Activated naive CD4-positive, alpha-beta T cell treated with anti-CD3 and anti-CD28 coated beads, Interleukin-2, amount 50 U/mL, for 24 hours (primary cell): ENCODE results near the gene TGFBR3.

Experiments
- H3K27ac Mint-ChIP-seq: one replicate; pipeline ENCODE4 v1.8.0; 2021; ENCODE audit warnings: mild to moderate bottlenecking, mixed read lengths
- H3K27me3 Mint-ChIP-seq: one replicate; pipeline ENCODE4 v1.8.0; 2021; ENCODE audit warnings: mixed read lengths
- H3K36me3 Mint-ChIP-seq: one replicate; pipeline ENCODE4 v1.8.0; 2021; ENCODE audit warnings: mixed read lengths
- H3K4me1 Mint-ChIP-seq: one replicate; pipeline ENCODE4 v1.8.0; 2021; ENCODE audit warnings: mixed read lengths
- H3K4me3 Mint-ChIP-seq: one replicate; pipeline ENCODE4 v1.8.0; 2021; ENCODE audit warnings: mild to moderate bottlenecking, mixed read lengths
- H3K9me3 Mint-ChIP-seq: one replicate; pipeline ENCODE4 v1.8.0; 2021; ENCODE audit warnings: mixed read lengths

The TGFBR3 gene

GRCh38 chr1:91742848-91743292 is 143.1 kb downstream of the TGFBR3 start:
- H3K4me3 Mint-ChIP-seq: no peak overlapping the region
- peaks cover 38% of the 10 kb centered on the region for H3K36me3 Mint-ChIP-seq
- no peak overlapping the region for H3K27ac Mint-ChIP-seq
- H3K9me3 Mint-ChIP-seq: no peaks in the 10 kb centered on the region
- H3K27me3 Mint-ChIP-seq: no peaks in the 10 kb centered on the region
- H3K4me1 Mint-ChIP-seq: peaks cover 5% of the 10 kb centered on the region

GRCh38 chr1:91741906-91742305 is 144.0 kb downstream of the TGFBR3 start:
- H3K27me3 Mint-ChIP-seq: no peaks in the 10 kb centered on the region
- H3K4me3 Mint-ChIP-seq: no peak overlapping the region
- H3K9me3 Mint-ChIP-seq: no peaks in the 10 kb centered on the region
- peaks cover 31% of the 10 kb centered on the region for H3K36me3 Mint-ChIP-seq
- no peak overlapping the region for H3K27ac Mint-ChIP-seq
- H3K4me1 Mint-ChIP-seq: peaks cover 5% of the 10 kb centered on the region

- H3K9me3 Mint-ChIP-seq: no peaks in the 10 kb centered on the region
- H3K4me1 Mint-ChIP-seq: peaks cover 3% of the 10 kb centered on the region
These were observed 144.7 kb downstream of the TGFBR3 start for GRCh38 chr1:91741301-91741700.

DNA sequence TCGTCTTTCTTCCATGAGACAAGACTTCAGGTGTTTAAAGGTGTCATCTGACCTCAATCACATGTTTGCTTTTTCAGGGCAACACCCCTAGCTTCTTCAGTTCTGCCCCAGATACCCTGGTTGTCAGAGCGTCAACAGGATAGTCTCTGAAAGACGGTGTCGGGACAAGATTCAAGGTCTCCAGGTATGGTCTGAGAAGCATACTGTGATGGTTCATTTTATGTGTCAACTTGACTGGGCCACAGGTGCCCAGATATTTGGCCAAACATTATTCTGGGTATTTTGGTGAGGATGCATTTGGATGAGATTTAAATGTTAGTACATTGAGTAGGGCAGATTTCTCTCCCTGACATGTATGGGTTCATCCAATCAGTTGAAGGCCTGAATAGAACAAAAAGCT is 148.3 kb downstream of the TGFBR3 start:
- Mint-ChIP-seq H3K36me3 (peaks cover 20% of the 10 kb centered on the region), H3K27ac (no peak overlapping the region), H3K4me1 (peaks cover 12% of the 10 kb centered on the region), H3K27me3 (no peaks in the 10 kb centered on the region), H3K4me3 (no peak overlapping the region), H3K9me3 (no peaks in the 10 kb centered on the region)

More at GRCh38 chr1:91741301-91741700, 144.7 kb downstream of the TGFBR3 start:
- Mint-ChIP-seq H3K4me3 (no peak overlapping the region), H3K27me3 (no peaks in the 10 kb centered on the region), H3K27ac (no peak overlapping the region), H3K36me3 (peaks cover 29% of the 10 kb centered on the region)

GRCh38 chr1:91736715-91737615 is 149.0 kb downstream of the TGFBR3 start:
- H3K27me3 Mint-ChIP-seq: no peaks in the 10 kb centered on the region
- H3K4me1 Mint-ChIP-seq: peaks cover 19% of the 10 kb centered on the region
- no peak overlapping the region for H3K27ac Mint-ChIP-seq
- peaks cover 16% of the 10 kb centered on the region for H3K36me3 Mint-ChIP-seq
- H3K4me3 Mint-ChIP-seq: no peak overlapping the region
- no peaks in the 10 kb centered on the region for H3K9me3 Mint-ChIP-seq

DNA sequence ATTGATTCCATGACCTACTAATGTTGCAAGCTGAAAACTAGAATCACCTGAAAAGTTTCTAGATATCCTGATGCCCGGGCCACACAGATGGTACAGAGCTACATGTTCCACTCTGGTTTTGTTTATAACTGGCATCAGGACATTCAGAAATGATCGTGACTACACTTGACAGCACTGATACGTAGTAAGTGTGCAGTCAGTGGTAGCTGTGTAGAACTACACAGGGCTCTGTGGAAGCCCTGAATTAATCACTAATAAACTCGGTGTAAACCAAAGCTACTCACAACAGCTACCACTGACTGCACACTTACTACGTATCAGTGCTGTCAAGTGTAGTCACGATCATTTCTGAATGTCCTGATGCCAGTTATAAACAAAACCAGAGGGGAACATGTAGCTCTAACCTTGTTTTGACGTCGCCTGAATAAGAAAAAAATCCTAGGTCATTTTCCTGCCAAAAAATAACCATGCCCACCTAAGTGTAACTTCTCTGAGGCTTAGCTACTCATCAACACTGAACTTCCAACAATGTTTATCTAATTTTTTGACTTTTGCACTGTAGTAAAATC is 149.7 kb downstream of the TGFBR3 start:
- Mint-ChIP-seq H3K9me3 (no peaks in the 10 kb centered on the region), H3K27ac (no peak overlapping the region), H3K4me3 (no peak overlapping the region), H3K27me3 (no peaks in the 10 kb centered on the region), H3K36me3 (peaks cover 12% of the 10 kb centered on the region), H3K4me1 (peaks cover 26% of the 10 kb centered on the region)

- H3K4me3 Mint-ChIP-seq: no peak overlapping the region
- H3K27ac Mint-ChIP-seq: no peak overlapping the region
- H3K36me3 Mint-ChIP-seq: peaks cover 12% of the 10 kb centered on the region
- no peaks in the 10 kb centered on the region for H3K9me3 Mint-ChIP-seq
- peaks cover 33% of the 10 kb centered on the region for H3K4me1 Mint-ChIP-seq
- H3K27me3 Mint-ChIP-seq: no peaks in the 10 kb centered on the region
These were observed 150.6 kb downstream of the TGFBR3 start for GRCh38 chr1:91735266-91735845.

- H3K36me3 Mint-ChIP-seq: peaks cover 12% of the 10 kb centered on the region
- no peak overlapping the region for H3K4me3 Mint-ChIP-seq
- no peaks in the 10 kb centered on the region for H3K27me3 Mint-ChIP-seq
- no peak overlapping the region for H3K27ac Mint-ChIP-seq
- peaks cover 37% of the 10 kb centered on the region for H3K4me1 Mint-ChIP-seq
- no peaks in the 10 kb centered on the region for H3K9me3 Mint-ChIP-seq
These were observed 151.2 kb downstream of the TGFBR3 start for GRCh38 chr1:91734761-91735160.

GRCh38 chr1:91733108-91733710 is 152.7 kb downstream of the TGFBR3 start:
- Mint-ChIP-seq H3K36me3 (peaks cover 10% of the 10 kb centered on the region), H3K27ac (no peak overlapping the region), H3K4me3 (no peak overlapping the region), H3K4me1 (peaks cover 37% of the 10 kb centered on the region), H3K9me3 (no peaks in the 10 kb centered on the region), H3K27me3 (no peaks in the 10 kb centered on the region)

DNA sequence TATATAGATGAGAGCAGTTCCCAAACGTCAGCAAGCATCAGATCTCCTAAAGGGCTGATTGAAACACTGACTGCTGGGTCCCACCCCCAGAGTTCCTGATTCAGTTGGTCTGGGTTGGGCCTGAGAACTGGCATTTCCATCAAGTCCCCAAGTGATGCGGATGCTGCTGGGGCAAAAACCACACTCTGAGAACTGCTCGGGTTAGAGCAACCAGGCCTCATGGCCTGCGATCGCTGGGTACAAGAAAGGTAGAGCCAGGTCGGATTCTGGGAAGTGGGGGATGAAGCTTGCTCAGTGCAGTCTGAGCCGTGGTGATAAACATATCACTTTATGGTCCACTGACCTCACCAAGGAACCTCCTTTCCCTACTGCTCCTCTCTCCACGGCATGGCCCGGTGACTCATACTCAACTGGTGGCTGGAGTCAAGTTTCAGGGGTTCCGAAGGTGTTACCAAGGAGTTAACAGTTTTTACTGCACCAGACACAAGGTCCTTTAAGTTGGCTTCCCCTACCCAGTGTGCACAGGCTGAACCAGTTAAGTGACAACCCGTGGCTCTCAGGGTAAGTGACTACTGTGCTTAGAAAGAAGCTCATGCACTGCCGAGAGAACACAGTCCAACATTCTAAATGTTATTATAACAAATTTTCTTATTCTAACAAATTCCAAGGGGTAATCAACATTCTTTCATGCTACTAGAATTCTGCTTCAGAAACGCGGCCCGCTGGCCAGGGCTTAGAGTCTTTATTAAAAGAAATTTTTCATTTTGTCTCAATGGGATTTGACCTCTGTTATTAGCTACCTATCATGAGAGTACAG is 153.5 kb downstream of the TGFBR3 start:
- Mint-ChIP-seq H3K36me3 (peaks cover 12% of the 10 kb centered on the region), H3K4me3 (peak overlapping the region; percentile 62), H3K27me3 (no peaks in the 10 kb centered on the region), H3K4me1 (peaks cover 37% of the 10 kb centered on the region), H3K27ac (peak overlapping the region; percentile 56), H3K9me3 (no peaks in the 10 kb centered on the region)

GRCh38 chr1:91731815-91732214 is 154.1 kb downstream of the TGFBR3 start:
- Mint-ChIP-seq H3K4me3 (peak overlapping the region; percentile 62), H3K27me3 (no peaks in the 10 kb centered on the region), H3K4me1 (peaks cover 37% of the 10 kb centered on the region), H3K9me3 (no peaks in the 10 kb centered on the region), H3K36me3 (peaks cover 13% of the 10 kb centered on the region), H3K27ac (peak overlapping the region; percentile 25)

GRCh38 chr1:91730801-91731732 is 154.9 kb downstream of the TGFBR3 start:
- Mint-ChIP-seq H3K27ac (peak overlapping the region; percentile 25), H3K27me3 (no peaks in the 10 kb centered on the region), H3K36me3 (peaks cover 11% of the 10 kb centered on the region), H3K4me1 (peaks cover 37% of the 10 kb centered on the region), H3K4me3 (peak overlapping the region; percentile 62), H3K9me3 (no peaks in the 10 kb centered on the region)

DNA sequence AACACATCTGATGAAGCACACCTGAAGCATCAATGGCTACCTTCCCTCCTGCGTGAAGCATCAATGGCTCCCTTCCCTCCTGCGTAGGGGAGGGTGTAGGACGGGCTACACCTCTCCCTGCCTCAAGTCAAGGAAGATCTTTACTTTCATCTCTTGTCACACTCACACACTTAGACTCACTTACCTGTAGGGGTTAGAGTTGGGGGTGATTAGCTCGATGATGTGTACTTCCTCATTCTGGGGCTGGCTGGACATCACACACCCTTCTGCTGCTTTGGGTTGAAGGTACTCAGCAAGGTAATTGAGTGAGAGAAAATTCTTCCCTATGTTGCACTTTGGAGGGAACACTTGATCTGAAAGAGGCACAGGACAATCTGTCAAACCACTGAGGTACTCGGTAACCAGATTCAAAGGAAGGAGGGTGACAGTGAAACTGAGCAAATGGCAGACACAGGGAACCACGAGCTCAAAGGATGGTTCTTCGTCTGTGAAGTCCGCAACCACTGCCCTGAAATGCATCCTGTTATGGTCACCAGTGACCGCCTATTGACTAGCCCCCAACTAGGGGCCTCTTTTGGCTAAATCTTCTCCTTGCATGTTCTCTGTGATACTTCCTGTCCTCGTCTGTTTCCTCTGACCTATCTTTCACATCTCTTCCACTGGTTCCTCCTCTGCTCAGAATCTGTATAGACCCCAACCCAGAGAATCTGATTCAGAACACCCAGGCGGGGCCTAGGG is 156.2 kb downstream of the TGFBR3 start:
- Mint-ChIP-seq H3K36me3 (peaks cover 16% of the 10 kb centered on the region), H3K9me3 (no peaks in the 10 kb centered on the region), H3K4me3 (no peak overlapping the region), H3K4me1 (peaks cover 34% of the 10 kb centered on the region), H3K27ac (no peak overlapping the region), H3K27me3 (no peaks in the 10 kb centered on the region)

DNA sequence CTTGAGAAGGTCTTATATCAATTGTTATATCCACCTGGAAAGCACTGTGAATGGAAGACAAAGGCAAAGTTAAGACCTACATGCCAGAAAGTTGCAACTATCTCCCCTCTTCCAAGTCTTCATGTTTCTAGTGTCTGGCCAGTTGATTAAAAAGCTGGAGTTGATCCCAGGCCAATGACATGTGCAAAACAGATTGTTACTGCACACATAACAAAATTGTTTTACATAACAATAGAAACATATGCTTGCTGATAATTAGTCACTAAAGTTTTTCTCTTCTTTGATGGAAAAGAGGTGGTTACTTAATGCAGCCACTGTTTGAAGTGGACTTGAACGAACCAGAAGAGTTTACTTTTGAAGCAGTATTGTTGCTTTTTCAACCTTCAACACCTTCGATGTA is 158.2 kb downstream of the TGFBR3 start:
- no peaks in the 10 kb centered on the region for H3K27me3 Mint-ChIP-seq
- H3K27ac Mint-ChIP-seq: no peak overlapping the region
- peaks cover 18% of the 10 kb centered on the region for H3K36me3 Mint-ChIP-seq

More for the DNA sequence above, 158.2 kb downstream of the TGFBR3 start:
- H3K9me3 Mint-ChIP-seq: no peaks in the 10 kb centered on the region
- peaks cover 25% of the 10 kb centered on the region for H3K4me1 Mint-ChIP-seq
- H3K4me3 Mint-ChIP-seq: no peak overlapping the region
